Stimulated activated CD4-positive, alpha-beta T cell treated with anti-CD3 and anti-CD28 coated beads, Interleukin-12 subunit alpha, Interleukin-12 subunit beta, amount 100 ng/mL, for 24 hours (primary cell): ENCODE results near the gene RHBDD3.
A peak's percentile ranks its signal among the peaks of the same experiment; 100 is the strongest.

Experiments used
- DNase-seq, 2 experiments: peaks; one replicate each; pipeline ENCODE4 v3.0.0-alpha.2; 2020; ENCODE audit warnings: low read depth in 2 of 2

Gene RHBDD3

DNA sequence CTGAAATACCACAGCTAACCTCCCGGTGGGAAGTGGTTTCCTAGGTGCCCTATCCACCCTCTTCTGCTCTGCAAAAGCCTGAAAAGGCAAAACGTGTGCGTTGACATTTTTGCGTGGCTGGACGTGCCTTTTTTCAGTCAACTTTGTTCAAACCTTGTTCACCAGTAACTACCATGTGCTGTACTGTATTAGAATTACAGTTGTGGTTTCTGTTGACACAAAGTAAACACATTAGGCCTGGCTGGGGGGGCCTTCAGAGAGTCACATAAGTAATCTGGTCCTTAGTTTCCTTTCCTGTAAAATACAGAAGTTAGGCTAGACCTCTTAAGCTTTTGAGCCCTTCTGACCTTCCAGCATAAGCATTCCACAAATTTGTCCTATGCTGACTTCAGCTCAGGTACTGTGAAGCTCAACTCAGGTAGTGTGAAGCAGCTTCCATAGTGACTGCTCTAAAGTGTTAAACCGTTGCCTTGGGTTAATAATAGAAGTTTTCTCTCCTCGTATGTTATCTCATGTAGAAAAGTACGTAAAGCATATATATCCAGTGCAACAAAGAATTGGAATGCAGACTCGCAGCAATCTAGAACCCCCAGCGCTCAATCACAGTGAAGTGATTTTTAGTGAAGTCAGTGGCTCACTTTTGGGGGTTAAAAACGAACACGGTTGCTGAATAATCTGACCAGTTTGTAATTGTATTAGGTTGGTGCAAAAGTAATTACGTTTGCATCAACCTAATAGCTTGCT is 2.1 kb upstream of the RHBDD3 start:
- no peak for DNase-seq

DNA sequence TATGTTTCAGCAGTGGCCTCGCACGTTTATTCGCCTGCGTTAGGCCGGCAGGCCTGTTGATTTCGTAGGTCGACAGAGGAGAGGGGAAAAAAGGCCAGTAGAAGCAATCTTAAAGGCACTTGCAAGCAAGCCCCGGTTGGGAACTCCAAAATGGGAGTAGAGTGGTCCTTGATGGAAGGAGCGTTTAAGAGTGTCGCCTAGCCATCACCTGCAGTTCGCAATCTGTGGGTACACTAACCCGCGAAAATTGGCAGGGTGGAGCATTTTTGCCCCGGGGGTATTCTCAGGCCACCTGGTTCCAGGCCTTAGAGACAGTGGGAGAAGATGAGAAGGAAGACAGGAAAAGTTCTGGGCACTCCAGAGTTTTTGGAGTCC is 1.4 kb upstream of the RHBDD3 start:
- no peak for DNase-seq

DNA sequence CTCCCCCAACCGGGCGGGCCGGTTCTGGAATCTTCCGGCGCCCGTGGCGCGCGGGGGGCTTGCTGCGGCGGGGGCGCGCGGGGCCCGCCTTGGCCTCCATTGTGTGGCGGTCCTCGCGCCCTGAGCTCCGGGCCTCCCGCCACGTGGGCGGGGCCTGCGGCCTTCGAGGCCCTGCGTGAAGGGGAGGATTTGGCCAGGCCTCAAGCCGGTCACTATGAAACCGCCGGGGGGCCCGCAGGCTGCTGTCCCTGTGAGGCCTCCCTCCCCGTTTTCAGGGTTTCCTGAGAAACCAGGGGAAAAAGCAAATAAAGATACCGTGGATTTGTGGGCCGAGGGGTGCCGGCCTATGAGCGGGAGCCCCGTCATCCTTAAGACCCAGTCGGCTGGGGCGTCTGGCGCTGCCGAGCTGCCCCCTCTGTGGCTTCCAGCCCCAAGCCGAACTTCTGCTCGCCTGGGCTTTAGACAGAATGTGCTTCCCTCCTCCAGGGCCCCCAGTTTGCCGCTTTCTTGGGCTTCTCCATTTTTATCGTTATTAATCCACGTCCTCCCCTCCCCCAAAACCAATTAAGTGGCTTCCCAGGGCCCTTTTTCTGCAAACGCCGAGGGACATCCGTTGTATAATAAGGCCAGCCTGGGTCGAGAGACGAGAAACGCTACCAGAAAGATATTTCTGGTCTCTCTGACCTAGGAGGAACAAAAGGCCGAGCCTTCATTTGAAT is 889 bp upstream of the RHBDD3 start:
- peak in 1 of 2 experiments; percentile 22 for DNase-seq

DNA sequence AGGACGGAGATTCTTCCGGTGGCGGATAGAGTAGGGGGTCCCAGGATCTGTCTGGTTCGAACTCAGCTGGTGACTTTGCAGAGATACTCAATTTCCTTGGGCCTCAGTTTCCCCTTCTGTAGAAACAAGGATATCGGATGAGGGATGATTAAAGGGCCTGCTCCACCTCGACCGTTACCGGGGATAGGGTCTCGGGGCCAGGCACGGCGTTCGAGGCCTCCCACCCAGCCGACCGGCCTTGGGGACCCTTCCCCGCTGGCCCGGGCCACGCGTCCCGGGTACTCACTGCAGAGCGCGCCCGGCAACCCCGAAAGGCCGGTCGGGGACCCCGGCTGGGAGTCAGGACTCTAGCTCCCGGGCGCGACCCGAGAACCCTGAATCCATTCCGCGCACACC is 321 bp downstream of the RHBDD3 start:
- DNase-seq = no peak

DNA sequence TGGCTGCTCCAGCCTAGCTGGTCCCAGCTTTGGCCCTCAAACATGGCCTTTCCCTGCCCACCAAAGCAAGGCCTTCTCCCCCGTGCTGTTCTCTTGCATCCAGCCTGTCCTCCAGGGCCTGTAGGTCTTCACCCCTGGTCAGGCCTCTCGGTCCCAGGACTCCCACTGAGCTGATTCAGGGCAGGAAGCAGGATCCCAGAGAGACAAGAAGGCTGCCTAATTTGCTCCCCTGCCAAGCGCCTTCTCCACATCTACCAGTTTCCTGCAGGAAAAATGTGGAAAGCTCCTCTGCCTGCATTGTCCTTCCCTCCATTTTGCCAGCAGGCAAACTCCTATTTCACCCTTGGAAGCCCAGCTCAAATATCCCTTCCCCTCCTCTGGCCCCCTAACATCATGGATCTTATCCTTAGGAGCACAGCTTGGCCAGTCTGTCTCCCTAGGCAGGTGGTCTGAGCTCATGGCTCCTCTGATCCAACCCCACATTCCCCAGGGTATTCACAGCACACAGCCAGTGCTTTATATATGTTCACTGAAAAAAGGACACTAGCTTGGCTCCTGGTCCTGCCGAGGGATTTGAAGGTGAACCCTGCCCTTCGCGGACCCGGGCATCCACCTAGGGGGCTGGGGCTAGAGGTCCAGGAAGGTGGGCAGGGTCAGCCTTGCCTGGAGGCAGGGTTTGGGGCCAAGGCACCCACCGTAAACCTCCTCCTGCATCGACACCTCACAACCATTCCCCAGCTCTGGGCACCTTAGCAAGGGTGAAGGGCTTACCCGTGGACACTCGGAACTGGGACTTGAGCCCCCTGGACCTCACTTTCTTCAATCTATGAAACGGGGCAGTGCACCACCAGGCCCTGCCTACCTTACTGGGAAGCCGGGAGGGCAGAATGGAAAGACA is 968 bp downstream of the RHBDD3 start:
- no peak for DNase-seq

DNA sequence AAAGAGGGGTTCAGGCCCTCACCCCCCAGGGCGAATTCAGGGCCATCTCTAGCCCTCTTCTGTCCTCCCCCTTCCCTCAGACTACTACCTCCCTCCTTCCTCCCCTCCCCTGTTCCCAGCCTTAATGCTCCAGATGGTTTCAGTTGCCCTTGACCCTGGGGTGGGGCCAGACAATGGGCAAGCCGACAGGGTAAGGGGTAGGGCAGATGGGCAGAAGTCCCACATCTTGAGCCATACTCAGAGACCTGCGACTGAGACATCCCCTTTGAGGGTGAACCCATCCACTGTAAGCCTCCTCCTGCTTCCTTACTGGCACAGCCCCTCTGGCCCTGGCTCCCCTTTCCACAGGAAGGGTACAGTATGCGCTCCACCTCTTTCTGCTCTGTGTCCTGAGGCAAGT is 1.9 kb downstream of the RHBDD3 start:
- DNase-seq = no peak

DNA sequence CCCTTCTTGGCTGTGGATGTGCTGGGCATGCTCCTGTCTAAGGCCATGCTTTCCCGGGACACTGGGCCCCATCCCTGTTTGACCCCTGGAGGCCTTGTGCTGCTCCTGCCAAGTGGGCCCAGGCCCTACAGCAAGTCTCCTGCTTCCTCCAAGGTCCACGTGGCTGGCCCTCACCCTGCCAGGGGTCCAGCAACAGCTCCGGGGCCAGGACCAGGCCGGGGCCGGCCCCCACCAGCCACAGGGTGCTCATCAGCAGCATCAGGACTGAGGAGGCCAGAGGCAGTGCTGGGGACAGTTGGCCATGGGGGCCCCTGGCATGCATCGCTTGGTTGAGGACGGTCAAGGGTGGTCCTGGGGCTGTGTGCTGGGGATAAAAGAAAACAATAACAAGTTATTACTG is 2.5 kb downstream of the RHBDD3 start:
- DNase-seq = no peak

DNA sequence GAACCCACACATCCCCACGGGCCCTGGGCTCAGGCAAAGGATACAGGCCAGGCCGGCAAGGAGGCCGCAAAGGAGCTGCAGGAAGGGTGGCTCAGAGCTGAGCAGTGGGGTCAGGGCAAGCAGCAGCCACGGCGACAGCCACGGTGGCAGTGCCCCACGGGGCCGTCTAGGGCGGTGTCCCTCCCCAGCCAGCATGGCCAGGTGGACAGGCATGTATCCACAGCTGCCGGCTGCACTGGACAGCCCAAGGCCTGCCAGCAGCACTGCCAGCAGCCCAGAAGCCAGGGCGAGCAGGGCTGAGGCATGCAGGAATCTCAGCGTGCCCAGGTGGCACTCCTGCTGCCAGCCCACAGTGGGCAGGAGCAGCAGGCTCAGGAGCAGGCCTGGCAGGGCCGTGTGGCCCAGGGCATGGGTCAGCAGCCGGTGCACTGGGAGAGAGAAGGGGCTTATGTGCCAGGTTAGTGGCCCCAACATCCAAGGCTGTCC is 3.9 kb downstream of the RHBDD3 start:
- no peak for DNase-seq

DNA sequence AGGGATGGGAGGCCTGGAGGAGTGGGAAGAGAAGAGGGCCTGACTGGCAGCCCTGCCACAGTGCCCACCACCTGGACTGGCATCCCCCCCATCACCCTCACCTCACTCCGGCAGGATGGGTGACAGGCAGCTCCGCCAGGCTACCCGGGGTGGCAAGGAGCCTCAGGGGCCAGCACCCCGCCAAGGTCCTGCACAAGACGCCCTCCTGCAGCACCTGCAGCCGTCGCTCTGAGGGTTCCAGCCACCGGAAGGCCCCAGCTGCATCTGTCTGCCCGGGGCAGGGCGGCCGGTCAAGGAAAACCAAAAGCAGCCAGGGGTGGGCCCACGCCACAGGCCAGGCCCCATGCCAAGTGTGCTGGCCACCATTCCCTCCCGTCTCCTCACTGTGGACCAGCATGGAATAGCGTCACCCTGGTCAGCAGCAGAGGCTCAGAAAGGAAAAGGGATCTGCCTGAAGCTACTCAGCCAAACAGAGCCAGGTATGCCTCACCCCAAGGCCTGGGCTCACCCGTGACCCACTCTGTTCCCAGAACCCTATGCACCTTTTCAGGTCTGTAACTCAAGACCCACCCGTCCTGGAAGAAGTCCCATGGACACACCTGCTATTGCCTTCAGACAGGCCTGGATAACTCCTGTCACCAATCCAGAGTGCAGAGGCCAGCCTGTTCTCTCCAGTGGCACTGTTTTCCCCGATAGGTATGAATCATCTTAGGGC is 7.0 kb downstream of the RHBDD3 start:
- no peak for DNase-seq

DNA sequence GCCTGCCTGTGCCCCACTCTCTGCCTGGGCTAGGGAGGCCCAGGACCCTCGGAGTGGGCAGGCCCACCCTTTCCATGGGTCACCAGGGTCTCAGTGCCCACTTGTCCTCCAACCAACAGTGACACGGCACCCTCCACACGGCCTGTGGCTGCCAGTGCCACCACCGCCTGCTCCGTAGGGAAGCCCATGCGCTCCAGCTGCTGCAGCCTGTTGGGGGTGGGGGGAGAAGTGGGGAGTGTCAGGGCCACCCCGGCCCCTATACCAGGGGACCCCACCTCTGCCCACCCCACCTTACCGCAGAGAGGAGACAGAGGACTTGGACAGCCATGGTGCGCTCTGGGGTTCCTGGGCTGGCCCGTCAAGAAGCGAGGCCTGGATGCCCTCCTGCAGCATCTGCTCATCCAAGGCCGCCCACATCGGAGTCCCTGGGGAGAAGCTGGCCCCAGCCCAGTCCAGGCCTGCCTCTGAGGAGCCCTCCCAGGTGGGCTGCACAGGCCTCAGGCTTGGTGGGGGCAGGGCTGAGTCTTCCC is 7.7 kb downstream of the RHBDD3 start:
- DNase-seq = no peak

DNA sequence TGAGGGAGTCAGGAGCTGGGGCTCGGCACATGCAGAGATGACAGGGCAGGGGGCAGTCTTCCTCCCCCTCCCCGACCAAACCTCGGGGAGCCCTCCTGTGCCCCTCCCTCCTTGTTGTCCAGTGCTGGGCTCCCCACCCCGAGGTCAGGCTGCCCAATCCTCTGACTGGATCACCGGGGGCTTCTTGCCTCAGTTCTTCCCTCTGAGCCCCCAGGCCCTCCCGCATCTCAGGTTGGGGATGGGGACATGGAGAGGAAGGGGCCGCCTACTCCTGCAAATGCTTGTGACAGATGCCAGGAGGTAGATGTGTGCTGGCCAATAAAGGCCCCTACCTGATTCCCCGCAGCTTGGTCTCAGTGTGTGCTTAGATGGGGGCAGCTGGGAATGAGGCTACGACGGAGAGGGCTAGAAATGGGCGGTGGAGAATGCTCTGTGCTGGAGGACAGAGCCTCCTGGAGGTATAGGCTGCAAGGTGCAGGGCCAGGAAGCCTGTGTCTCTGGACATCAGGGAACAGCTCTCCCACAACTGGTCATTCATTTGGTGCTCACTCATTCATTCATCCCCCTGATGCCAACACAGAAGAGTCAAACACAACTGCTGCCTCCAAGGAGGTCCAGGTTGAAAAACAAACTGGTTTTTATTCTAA is 8.4 kb downstream of the RHBDD3 start:
- no peak for DNase-seq

DNA sequence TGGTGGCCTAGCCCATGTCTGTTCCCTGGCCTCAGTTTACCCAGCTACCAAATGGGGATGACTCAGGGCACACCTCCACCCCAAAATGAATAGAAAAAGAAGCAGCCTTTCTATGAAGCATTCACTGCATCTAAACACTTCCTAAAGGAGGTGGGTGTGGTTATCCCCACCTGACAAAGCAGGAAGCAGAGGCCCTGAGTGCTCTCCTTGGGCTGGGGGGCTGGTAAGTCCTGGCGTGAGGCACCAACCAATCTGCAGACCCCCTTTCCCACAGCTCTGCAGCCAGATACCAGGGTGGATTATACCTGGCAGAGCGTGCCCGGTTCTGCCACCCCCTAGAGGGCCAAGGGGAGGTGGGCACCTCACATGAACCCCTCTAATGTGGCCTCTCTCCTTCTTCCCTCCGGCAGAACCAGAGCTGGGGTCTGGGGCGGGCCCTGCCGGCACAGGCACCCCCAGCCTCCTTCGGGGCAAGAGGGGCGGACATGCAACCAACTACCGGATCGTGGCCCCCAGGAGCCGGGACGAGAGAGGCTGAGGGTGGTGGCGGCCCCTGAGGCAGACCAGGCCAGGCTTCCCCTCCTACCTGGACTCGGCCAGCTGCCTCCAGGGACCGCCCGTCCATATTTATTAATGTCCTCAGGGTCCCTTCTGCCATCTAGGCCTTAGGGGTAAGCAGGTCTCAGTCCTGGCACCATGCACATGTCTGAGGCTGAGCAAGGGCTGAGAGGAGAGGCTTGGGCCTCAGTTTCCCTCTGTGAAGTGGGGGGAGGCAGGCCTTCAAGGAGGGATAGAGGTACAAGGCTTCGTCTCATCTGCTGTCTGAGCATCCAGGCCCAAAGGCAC is 9.2 kb downstream of the RHBDD3 start:
- DNase-seq = no peak

DNA sequence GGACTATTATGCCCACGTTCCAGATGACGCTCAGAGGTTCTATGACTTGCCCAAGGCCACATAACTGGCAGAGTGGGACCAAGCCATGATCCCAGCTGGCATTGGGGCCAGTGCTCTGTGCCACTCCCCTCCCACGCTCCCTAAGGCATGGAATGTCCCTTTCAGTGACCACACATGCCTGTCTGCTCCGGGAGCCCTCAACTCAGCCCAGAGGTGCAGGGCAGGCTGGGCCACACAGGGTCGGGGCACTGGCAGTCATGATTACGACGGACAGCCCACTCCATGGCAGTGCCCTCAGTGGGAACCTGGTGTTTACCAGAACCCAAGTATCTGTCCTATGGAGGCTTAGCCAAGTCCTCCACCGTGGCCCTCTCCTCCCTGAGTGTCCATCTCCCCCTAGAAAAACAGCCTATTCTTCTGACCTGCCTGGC is 10.0 kb downstream of the RHBDD3 start:
- no peak for DNase-seq

DNA sequence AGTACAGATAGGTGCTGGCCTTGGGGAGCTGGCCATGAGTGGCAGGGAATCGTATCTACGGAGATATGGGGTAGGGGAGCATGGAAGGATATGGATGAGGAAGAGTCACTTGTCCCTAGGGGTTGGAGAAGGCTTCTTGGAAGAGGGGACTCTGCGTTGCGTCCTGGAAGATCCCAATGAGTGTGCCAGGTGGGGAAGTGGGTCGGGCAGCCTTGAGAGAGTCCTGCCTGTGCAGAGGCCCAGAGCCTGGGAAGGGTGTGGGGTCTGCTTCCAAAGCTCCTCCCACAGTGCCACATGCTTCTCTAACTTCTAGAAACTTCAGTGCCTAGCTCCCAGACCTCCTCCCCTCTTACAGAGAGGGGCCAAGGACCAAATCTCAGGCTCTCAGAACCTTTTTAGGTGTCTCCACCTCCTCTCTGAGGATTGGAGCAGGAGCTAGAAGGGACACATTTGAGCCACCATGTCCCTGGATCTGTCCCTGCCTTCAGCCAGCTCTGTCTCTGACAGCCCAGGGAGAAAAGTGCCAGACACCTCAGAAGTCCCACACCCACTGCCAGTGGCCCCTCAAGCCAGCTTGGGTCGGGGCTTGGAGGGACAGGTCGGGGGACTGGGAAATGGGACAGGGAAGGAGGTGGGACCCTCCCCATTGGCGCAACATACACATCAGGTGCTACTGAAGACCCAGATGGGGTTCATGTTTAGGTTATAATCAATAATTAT is 11.0 kb downstream of the RHBDD3 start:
- no peak for DNase-seq

DNA sequence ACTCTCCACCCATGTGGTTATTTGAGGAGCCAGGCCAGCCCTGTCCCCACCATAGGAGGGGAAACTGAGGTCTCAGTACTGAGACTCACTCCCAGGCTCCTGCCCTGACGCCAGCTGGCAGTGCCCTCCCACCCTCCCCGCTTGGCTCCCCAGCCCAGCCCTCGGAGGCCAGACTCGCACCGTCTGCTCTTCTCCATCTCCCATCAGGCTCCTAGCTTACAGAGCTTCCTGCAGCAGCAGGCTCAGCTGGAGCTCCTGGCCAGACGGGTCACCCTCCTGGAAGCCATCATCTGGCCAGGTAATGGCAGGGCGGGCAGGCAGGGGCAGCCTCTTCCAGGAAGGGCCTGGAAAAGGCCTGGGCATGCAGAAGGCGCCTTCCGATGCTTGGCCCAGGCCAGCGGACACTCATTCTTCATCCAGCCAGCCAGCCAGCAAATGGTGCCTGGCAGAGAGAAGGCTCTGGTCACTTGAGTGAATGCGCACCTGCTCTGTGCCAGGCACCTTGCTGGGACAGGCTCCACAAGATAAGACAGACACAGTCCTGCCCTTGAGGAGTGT is 12.6 kb downstream of the RHBDD3 start:
- DNase-seq = no peak

DNA sequence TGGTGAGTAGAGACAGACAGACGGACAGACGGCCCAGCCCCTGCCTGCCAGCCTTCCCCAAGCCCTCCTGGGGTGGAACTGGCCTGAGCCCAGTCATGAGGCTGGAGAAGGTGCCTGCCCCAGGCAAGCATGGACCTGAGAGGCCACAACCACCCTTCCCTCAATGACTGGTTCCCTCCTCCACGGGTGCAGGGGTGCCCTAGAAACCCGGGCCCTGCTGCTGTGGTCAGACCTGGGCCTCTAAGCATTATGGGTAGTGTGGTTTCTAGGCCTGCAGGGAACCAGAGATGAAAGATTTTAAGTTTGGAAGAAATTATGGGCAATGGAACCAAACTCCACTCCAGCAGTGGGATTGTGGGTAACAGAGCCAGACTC is 13.5 kb downstream of the RHBDD3 start:
- DNase-seq = no peak

DNA sequence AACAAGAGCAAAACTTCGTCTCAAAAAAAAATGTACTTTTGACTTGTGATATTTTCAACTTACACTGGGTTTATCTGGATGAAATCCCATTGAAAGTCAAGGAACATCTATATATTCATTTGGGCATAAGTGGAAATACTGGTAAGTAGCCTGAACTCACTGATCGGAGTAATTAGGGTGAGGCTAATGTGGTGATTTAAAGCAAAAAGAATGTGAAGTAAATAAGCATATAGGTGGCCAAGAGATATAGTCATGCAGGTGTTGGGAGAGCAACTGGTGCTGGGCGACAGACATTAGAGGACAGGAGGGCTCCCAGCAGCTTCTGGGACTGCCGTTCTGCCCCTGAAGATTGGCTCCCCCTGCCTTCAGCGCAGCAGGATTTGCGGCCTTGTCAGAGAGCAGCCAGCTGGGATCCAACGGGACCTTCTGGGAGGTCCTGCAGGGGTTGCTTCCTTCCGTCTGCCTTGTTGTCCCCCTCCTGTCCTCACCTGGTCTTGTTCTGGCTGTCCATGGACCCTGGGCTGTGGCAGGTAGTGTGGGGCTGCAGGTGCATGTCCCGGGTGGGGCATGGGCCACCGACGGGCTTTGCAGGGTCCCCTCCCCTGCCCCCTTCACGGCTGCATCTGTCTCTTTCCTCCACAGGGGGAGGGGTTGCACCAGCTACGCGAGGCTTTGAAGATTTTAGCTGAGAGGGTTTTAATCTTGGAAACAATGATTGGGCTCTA is 14.1 kb downstream of the RHBDD3 start:
- no peak for DNase-seq
